ENCODE data around the gene CNTN1.

CNTN1 gene

DNA sequence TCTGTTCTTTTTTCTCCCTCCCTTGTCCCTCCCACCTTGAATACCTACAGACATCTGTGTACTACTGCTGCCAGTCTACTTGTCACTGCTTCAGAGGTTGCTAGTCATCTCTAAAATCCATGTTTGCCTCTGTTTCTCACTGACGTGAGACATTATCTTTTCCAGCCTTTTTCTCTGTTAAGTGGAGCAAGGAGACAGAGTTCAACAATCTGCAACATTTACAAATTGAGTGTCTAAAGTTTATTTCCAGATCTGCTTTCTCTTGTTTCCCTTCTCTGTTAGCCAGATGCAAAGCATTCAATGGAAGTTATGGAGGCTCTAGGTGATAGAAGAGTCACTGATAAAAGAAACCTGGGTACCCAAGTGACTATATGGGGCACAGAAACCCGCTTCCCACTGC is 47.5 kb upstream of the CNTN1 start:
- no peak overlapping the region for H3K9ac ChIP-seq (ENCODE audit: low read depth, low read length)
- H3K27me3 ChIP-seq (ENCODE audit: insufficient read depth, low read length, poor library complexity): no peaks in the 10 kb centered on the region
- H3K36me3 ChIP-seq (ENCODE audit: insufficient read depth, low read length): no peaks in the 10 kb centered on the region
- H3K4me3 ChIP-seq (ENCODE audit: low read depth in 1 of 2, low read length in 2 of 2): no peak overlapping the region
- ATAC-seq (ENCODE audit: insufficient read depth, low read depth) (no peak), DNase-seq (no peak)
- TF ChIP-seq CTCF (IDR thresholded peaks at IDR 0.05; ENCODE audit: borderline replicate concordance, extremely low read depth, low read length, poor library complexity, severe bottlenecking) (no peak), EZH2 (IDR thresholded peaks at IDR 0.05; ENCODE audit: borderline replicate concordance, low read depth, low read length, severe bottlenecking) (no peak)
- H4K20me1 ChIP-seq (ENCODE audit: insufficient read depth, low read length): no peaks in the 10 kb centered on the region
- H2AFZ ChIP-seq (ENCODE audit: low read depth, low read length): no peak overlapping the region
- H3K4me1 ChIP-seq (ENCODE audit: insufficient read depth, low read length): no peaks in the 10 kb centered on the region
- no peak overlapping the region for H3K4me2 ChIP-seq (ENCODE audit: insufficient read depth, low read length)
- H3K9me3 ChIP-seq (ENCODE audit: insufficient read depth, low read length, severe bottlenecking): peaks cover 4% of the 10 kb centered on the region
- H3K27ac ChIP-seq (ENCODE audit: low read length): no peak overlapping the region
- H3K79me2 ChIP-seq (ENCODE audit: insufficient read depth, low read length): no peaks in the 10 kb centered on the region

- DNase-seq: no peak
Measured at GRCh38 chr12:40645361-40645760, 46.9 kb upstream of the CNTN1 start.

GRCh38 chr12:40646456-40646855 is 45.8 kb upstream of the CNTN1 start:
- Histone ChIP-seq H3K27ac (ENCODE audit: low read length) (no peak overlapping the region), H3K9me3 (ENCODE audit: insufficient read depth, low read length, severe bottlenecking) (peaks cover 11% of the 10 kb centered on the region), H3K4me3 (ENCODE audit: low read depth in 1 of 2, low read length in 2 of 2) (no peak overlapping the region), H3K4me2 (ENCODE audit: insufficient read depth, low read length) (no peak overlapping the region), H3K27me3 (ENCODE audit: insufficient read depth, low read length, poor library complexity) (no peaks in the 10 kb centered on the region), H3K4me1 (ENCODE audit: insufficient read depth, low read length) (no peaks in the 10 kb centered on the region), H2AFZ (ENCODE audit: low read depth, low read length) (no peak overlapping the region), H3K36me3 (ENCODE audit: insufficient read depth, low read length) (no peaks in the 10 kb centered on the region), H3K79me2 (ENCODE audit: insufficient read depth, low read length) (no peaks in the 10 kb centered on the region), H3K9ac (ENCODE audit: low read depth, low read length) (no peak overlapping the region), H4K20me1 (ENCODE audit: insufficient read depth, low read length) (no peaks in the 10 kb centered on the region)
- no peak for DNase-seq
- TF ChIP-seq EZH2 (IDR thresholded peaks at IDR 0.05; ENCODE audit: borderline replicate concordance, low read depth, low read length, severe bottlenecking): no peak
- no peak for TF ChIP-seq CTCF (IDR thresholded peaks at IDR 0.05; ENCODE audit: borderline replicate concordance, extremely low read depth, low read length, poor library complexity, severe bottlenecking)
- no peak for ATAC-seq (ENCODE audit: insufficient read depth, low read depth)

More at GRCh38 chr12:40645361-40645760, 46.9 kb upstream of the CNTN1 start:
- Histone ChIP-seq H3K9ac (ENCODE audit: low read depth, low read length) (no peak overlapping the region), H4K20me1 (ENCODE audit: insufficient read depth, low read length) (no peaks in the 10 kb centered on the region), H3K9me3 (ENCODE audit: insufficient read depth, low read length, severe bottlenecking) (peaks cover 4% of the 10 kb centered on the region), H2AFZ (ENCODE audit: low read depth, low read length) (no peak overlapping the region), H3K27me3 (ENCODE audit: insufficient read depth, low read length, poor library complexity) (no peaks in the 10 kb centered on the region), H3K36me3 (ENCODE audit: insufficient read depth, low read length) (no peaks in the 10 kb centered on the region), H3K4me3 (ENCODE audit: low read depth in 1 of 2, low read length in 2 of 2) (no peak overlapping the region), H3K4me2 (ENCODE audit: insufficient read depth, low read length) (no peak overlapping the region), H3K27ac (ENCODE audit: low read length) (no peak overlapping the region), H3K79me2 (ENCODE audit: insufficient read depth, low read length) (no peaks in the 10 kb centered on the region), H3K4me1 (ENCODE audit: insufficient read depth, low read length) (no peaks in the 10 kb centered on the region)
- no peak for ATAC-seq (ENCODE audit: insufficient read depth, low read depth)
- TF ChIP-seq EZH2 (IDR thresholded peaks at IDR 0.05; ENCODE audit: borderline replicate concordance, low read depth, low read length, severe bottlenecking) (no peak), CTCF (IDR thresholded peaks at IDR 0.05; ENCODE audit: borderline replicate concordance, extremely low read depth, low read length, poor library complexity, severe bottlenecking) (no peak)

GRCh38 chr12:40646911-40647310 is 45.3 kb upstream of the CNTN1 start:
- no peak for DNase-seq
- H3K4me1 ChIP-seq (ENCODE audit: insufficient read depth, low read length): no peaks in the 10 kb centered on the region
- no peak overlapping the region for H3K27ac ChIP-seq (ENCODE audit: low read length)
- peaks cover 12% of the 10 kb centered on the region for H3K9me3 ChIP-seq (ENCODE audit: insufficient read depth, low read length, severe bottlenecking)
- H2AFZ ChIP-seq (ENCODE audit: low read depth, low read length): no peak overlapping the region
- TF ChIP-seq CTCF (IDR thresholded peaks at IDR 0.05; ENCODE audit: borderline replicate concordance, extremely low read depth, low read length, poor library complexity, severe bottlenecking): no peak
- no peak for TF ChIP-seq EZH2 (IDR thresholded peaks at IDR 0.05; ENCODE audit: borderline replicate concordance, low read depth, low read length, severe bottlenecking)
- H4K20me1 ChIP-seq (ENCODE audit: insufficient read depth, low read length): no peaks in the 10 kb centered on the region
- no peak overlapping the region for H3K4me2 ChIP-seq (ENCODE audit: insufficient read depth, low read length)
- no peaks in the 10 kb centered on the region for H3K36me3 ChIP-seq (ENCODE audit: insufficient read depth, low read length)
- no peak for ATAC-seq (ENCODE audit: insufficient read depth, low read depth)
- H3K27me3 ChIP-seq (ENCODE audit: insufficient read depth, low read length, poor library complexity): no peaks in the 10 kb centered on the region
- no peak overlapping the region for H3K9ac ChIP-seq (ENCODE audit: low read depth, low read length)
- no peaks in the 10 kb centered on the region for H3K79me2 ChIP-seq (ENCODE audit: insufficient read depth, low read length)
- no peak overlapping the region for H3K4me3 ChIP-seq (ENCODE audit: low read depth in 1 of 2, low read length in 2 of 2)

Measured in DND-41 (cell line).